AG04449 (cell line): ENCODE measurements around the gene DPYSL4.

ENCODE experiments used
- CTCF ChIA-PET: fragments of 350-600 bp; formaldehyde crosslinking; extraction: SDS; loops from one replicate; lab custom pipeline; 2021; ENCODE audit warnings: antibody characterized with exemption; lab: Yijun Ruan, JAX
- POLR2A ChIA-PET: fragments of 400-600, 350-600 bp; formaldehyde crosslinking; extraction: SDS; loops from one replicate; lab custom pipeline; 2020; ENCODE audit warnings: antibody characterized with exemption, inconsistent platforms; lab: Yijun Ruan, JAX
- DNase-seq: peaks from one replicate; pipeline ENCODE4 v3.0.0-alpha.2; 2010; ENCODE audit warnings: low read depth, low spot score
- H3K4me3 ChIP-seq: 2 replicates; pipeline ENCODE4 v1.5.1; 2011; ENCODE audit warnings: low read depth, mild to moderate bottlenecking, control low read depth, low read length
- CTCF ChIP-seq: IDR thresholded peaks from one replicate; pipeline ENCODE4 v1.5.1; 2011; ENCODE audit warnings: mild to moderate bottlenecking, moderate library complexity, low read length, control low read depth, inconsistent platforms; ENCODE audit not compliant: insufficient read depth; ENCODE audit errors: missing control alignments

The DPYSL4 gene

GRCh38 chr10:132222726-132223125 is 36.0 kb downstream of the DPYSL4 start:
- ChIA-PET POLR2A (no interaction called here), CTCF (interaction anchor here (0.7 to 7.1 kb wide), 14 partner anchors 9 to 416 kb away, joined by 3 to 56 read pairs (median 4); no protein-coding TSS in a partner anchor)
- no peak overlapping the region for H3K4me3 ChIP-seq
- TF ChIP-seq CTCF = no peak
- no peak for DNase-seq

DNA sequence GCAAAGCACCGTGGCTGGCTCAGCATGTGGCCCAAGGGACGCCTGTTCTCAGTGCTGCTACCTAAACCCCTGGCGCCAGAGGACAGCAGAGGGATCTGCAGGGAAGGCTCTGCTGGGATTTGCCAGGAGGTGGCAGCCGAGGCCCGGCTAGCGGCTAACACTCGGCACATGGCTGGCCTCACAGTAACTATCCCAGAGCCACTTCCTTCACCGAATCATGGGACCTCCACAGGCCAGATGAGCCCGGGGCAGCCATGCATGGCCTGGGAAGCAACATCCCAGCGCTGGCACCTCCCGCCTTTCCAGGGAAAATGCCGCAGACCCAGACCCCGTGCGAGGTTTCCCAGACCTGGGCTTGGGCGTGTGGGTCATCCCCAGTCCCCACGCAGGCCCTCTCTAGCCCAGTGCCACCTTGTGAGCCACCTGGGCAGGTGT is 36.4 kb downstream of the DPYSL4 start:
- no peak overlapping the region for H3K4me3 ChIP-seq
- ChIA-PET POLR2A (no interaction called here), CTCF (interaction anchor here (0.7 to 7.1 kb wide), 13 partner anchors 9 to 415 kb away, joined by 3 to 56 read pairs (median 6); no protein-coding TSS in a partner anchor)
- peak; percentile 7 for DNase-seq
- peak; percentile 99 for TF ChIP-seq CTCF

DNA sequence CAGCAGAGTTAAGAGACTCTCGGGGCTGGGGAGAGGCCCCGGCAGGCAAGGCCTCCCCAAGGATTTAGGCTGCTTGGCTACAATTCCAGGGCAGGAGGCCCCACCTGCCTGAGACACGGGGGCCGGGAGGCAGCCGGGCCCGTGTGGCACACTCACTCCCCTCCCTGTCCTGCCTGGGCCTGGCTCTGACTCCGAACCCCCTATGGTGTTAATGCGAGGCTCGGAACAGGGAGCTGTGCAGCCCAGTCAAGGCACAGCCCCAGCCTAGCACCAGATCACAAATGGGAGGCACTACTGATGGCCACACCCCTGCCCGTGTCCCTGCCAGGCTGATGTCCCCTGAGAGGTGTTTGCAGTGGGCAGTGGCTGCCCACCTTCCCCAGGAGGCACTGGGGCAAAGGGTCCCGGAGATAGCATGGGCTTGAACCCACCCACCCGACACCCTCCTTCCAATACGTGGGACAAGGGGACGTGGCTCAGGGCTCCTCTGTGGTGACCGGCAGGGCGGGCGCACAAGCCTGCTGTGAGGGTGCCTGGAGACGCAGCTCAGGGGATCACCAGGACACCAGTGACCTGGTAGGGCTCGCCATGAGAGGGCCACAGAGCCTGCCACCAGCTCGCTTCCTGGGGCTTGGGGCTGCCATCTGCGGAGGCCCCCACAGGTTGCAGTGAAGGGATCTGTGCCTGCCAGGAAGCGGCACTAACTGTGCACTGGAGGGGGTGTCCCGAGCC is 37.0 kb downstream of the DPYSL4 start:
- no peak for DNase-seq
- TF ChIP-seq CTCF = no peak
- ChIA-PET POLR2A (no interaction called here), CTCF (interaction anchor here (0.7 to 7.1 kb wide), 17 partner anchors 10 to 415 kb away, joined by 3 to 56 read pairs (median 4); no protein-coding TSS in a partner anchor)
- no peak overlapping the region for H3K4me3 ChIP-seq

DNA sequence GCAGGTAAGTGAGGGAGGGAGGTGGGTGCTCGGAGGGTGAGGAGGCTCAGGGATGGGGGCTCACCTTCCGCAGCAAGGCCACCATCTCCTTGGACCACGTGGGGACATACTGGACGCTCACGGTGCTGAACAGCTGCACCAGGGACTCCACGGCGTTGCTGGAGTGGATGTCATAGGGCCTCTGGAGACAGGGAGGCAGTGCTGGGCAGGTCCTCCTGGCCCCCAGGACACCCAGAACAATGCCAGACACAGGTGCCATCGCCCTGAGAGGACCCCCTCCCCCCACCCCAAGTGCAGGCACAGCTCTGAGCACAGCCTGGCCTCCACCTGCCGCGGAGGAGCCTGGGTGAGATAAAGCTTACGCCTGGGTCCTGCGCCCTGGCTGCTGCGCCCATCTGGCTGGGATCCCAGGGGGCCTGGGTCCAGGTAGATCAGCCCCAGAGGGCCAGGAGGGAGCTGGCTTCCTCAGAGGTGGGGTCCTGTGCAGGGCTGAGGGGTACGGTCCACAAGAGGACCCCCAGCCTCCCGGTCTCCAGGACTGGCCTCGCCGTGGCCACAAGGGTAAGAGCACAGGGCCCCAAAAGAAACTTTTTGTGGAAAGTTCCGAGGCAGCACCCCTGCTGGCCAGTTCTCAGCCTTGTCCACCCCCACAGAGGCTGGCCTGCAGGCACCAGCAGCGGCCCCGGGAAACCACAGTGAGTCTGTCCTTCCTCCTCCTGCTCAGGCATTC is 37.8 kb downstream of the DPYSL4 start:
- H3K4me3 ChIP-seq = no peak overlapping the region
- no peak for DNase-seq
- ChIA-PET CTCF (interaction anchor here (0.6 to 7.1 kb wide), 19 partner anchors 9 to 414 kb away, joined by 3 to 56 read pairs (median 4); no protein-coding TSS in a partner anchor), POLR2A (no interaction called here)
- TF ChIP-seq CTCF = no peak

GRCh38 chr10:132225073-132225848 is 38.5 kb downstream of the DPYSL4 start:
- DNase-seq = no peak
- ChIA-PET CTCF (interaction anchor here (0.6 to 7.1 kb wide), 11 partner anchors 8 to 236 kb away, joined by 3 to 56 read pairs (median 4); no protein-coding TSS in a partner anchor), POLR2A (no interaction called here)
- H3K4me3 ChIP-seq = no peak overlapping the region
- no peak for TF ChIP-seq CTCF
